Thymus (tissue), 14 donors: ENCODE results near the gene LIMS3. TPM values are rescaled to one million over a fixed set of nuclear protein-coding genes. Genes with fewer than 3 reads are reported as not detected.
"Not testable (repeated sequence)": the region's sequence is repeated elsewhere in the genome, so short reads cannot be mapped to it uniquely, and the experiment has no call there.

Experiments used
- DNase-seq, 9 donors: peaks; one replicate each; pipeline ENCODE4 v3.0.0-alpha.2; 2013; ENCODE audit warnings: low spot score in 9 of 9, low read depth in 6 of 9, missing footprints in 1 of 9
- H3K27ac ChIP-seq, 2 donors: one replicate each; pipeline ENCODE4 v1.5.1; 2013; ENCODE audit warnings: control low read depth in 1 of 2, low read depth in 1 of 2, low read length in 1 of 2, mild to moderate bottlenecking in 1 of 2, moderate library complexity in 1 of 2
- H3K27me3 ChIP-seq, 2 donors: one replicate each; pipeline ENCODE4 v1.5.1; 2013; ENCODE audit warnings: low read length in 1 of 2; ENCODE audit not compliant: control insufficient read depth in 2 of 2, insufficient read depth in 1 of 2
- H3K36me3 ChIP-seq, 2 donors: one replicate each; pipeline ENCODE4 v1.5.1; 2013; ENCODE audit warnings: low read length in 1 of 2, mild to moderate bottlenecking in 1 of 2, moderate library complexity in 1 of 2; ENCODE audit not compliant: control insufficient read depth in 2 of 2, insufficient read depth in 2 of 2
- H3K4me1 ChIP-seq, 2 donors: one replicate each; pipeline ENCODE4 v1.5.1; 2013; ENCODE audit warnings: low read length in 2 of 2; ENCODE audit not compliant: control insufficient read depth in 2 of 2, insufficient read depth in 2 of 2
- H3K4me3 ChIP-seq, 2 donors: one replicate each; pipeline ENCODE4 v1.5.1; 2013; ENCODE audit warnings: low read length in 2 of 2, control low read depth in 1 of 2, mild to moderate bottlenecking in 1 of 2
- H3K9me3 ChIP-seq, 2 donors: one replicate each; pipeline ENCODE4 v1.5.1; 2013; ENCODE audit warnings: low read length in 1 of 2, mild to moderate bottlenecking in 1 of 2; ENCODE audit not compliant: control insufficient read depth in 2 of 2, insufficient read depth in 1 of 2
- WGBS: extraction: QIAGEN DNeasy Blood & Tissue Kit; methylation state at CpG from one replicate; pipeline ENCODE4 v1.1.7; 2013; 5-methylcytosine and 5-hydroxymethylcytosine counted together
- long read RNA-seq, 10 donors: transcript quantifications; one replicate each; lab custom pipeline, GENCODE V29; 2026
- polyA plus RNA-seq: library from polyadenylated mRNA; stranded (reverse); fragments of 200-250 nt; gene quantifications from one replicate; pipeline ENCODE4 v1.2.3, GENCODE V29; 2013
- total RNA-seq: library from RNA; stranded (reverse); fragments of 120-200 nt; gene quantifications from one replicate; pipeline ENCODE4 v1.2.4, GENCODE V29; 2013
- donor health status: healthy.

Gene LIMS3
- total RNA-seq (0.94 TPM), polyA plus RNA-seq (0.59 TPM)
- long read RNA-seq, donor 1, result 0 reads
- long read RNA-seq, donor 2, result 0 reads
- long read RNA-seq, donor 3, result 0 reads
- long read RNA-seq, donor 4, result 0 reads
- long read RNA-seq, donor 5, result 0 reads
- long read RNA-seq, donor 6, result 0 reads
- long read RNA-seq, donor 7, result 0 reads
- long read RNA-seq, donor 8, result 0 reads
- long read RNA-seq, donor 9, result 0 reads
- long read RNA-seq, donor 10, result 0 reads

GRCh38 chr2:109898462-109899336 lies at the start of gene LIMS3:
Gene LIMS3 (plus strand): TSS chr2:109898688. CDS start chr2:109898729, 41 bp downstream.
- not testable (repeated sequence) for H3K4me3 ChIP-seq, H3K27ac ChIP-seq

GRCh38 chr2:109871129-109871751 lies 27.2 kb upstream of the LIMS3 start:
- H3K4me1 ChIP-seq, H3K36me3 ChIP-seq, H3K9me3 ChIP-seq, DNase-seq, H3K27ac ChIP-seq, H3K4me3 ChIP-seq, H3K27me3 ChIP-seq: not testable (repeated sequence)
- no CpG with 5 or more reads among the region's 8 CpGs for WGBS

More at GRCh38 chr2:109898462-109899336, at the start of gene LIMS3:
- H3K4me1 ChIP-seq, H3K9me3 ChIP-seq, H3K36me3 ChIP-seq, H3K27me3 ChIP-seq, DNase-seq: not testable (repeated sequence)
- no CpG with 5 or more reads among the region's 28 CpGs for WGBS

- not testable (repeated sequence) for H3K27me3 ChIP-seq, H3K4me1 ChIP-seq, H3K27ac ChIP-seq, H3K36me3 ChIP-seq, DNase-seq, H3K9me3 ChIP-seq, H3K4me3 ChIP-seq
- WGBS, result no CpG with 5 or more reads among the region's 3 CpGs
These were observed 21.9 kb upstream of the LIMS3 start for GRCh38 chr2:109876625-109877024.

DNA sequence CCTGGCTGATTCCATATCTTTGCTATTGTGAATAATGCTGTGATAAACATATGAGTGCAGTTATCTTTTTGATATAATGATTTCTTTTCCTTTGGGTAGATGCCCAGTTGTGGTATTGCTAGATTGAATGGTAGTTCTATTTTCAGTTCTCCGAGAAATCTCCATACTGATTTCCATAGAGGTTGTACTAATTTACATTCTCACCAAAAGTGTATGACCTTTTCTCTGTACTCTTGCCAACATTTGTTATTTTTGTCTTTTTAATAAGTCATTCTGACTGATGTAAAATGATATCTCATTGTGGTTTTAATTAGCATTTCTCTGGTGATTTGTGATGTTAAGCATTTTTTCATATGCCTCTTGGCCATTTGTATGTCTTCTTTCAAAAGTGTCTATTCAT lies 16.4 kb upstream of the LIMS3 start:
- H3K27me3 ChIP-seq, H3K4me3 ChIP-seq, H3K4me1 ChIP-seq, H3K27ac ChIP-seq, H3K36me3 ChIP-seq, DNase-seq, H3K9me3 ChIP-seq: not testable (repeated sequence)
- WGBS, result no CpG with 5 or more reads among the region's 1 CpG

- not testable (repeated sequence) for H3K9me3 ChIP-seq, DNase-seq, H3K27me3 ChIP-seq, H3K4me1 ChIP-seq, H3K27ac ChIP-seq, H3K4me3 ChIP-seq, H3K36me3 ChIP-seq
- WGBS, result no CpG with 5 or more reads among the region's 4 CpGs
These were observed 10.1 kb upstream of the LIMS3 start for GRCh38 chr2:109888414-109888813.

- H3K36me3 ChIP-seq, H3K27me3 ChIP-seq, H3K27ac ChIP-seq, H3K4me1 ChIP-seq, DNase-seq, H3K4me3 ChIP-seq, H3K9me3 ChIP-seq: not testable (repeated sequence)
- WGBS, result no CpG with 5 or more reads among the region's 4 CpGs
These were observed 8.6 kb upstream of the LIMS3 start for GRCh38 chr2:109889909-109890308.

DNA sequence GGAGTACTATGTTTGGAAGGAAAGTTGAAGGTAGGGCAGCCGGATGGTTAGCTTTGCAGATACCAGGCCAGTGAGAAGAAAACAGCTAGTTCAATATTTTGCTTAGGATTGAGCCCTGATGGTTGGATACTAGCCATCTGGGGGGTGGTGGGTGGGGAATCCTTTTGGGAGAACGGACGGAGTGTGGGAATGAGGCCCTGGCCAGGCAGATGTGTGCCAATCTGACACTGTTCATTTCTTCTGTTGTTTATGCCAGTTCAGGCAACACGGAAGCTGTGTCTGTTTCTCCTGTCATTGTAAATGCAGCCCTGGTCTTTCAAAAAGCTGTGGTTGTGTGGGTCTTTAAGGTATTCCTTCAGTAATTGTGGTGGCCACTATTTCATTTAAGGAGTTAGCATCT lies 7.5 kb upstream of the LIMS3 start:
- not testable (repeated sequence) for H3K9me3 ChIP-seq, DNase-seq, H3K4me3 ChIP-seq, H3K27me3 ChIP-seq, H3K36me3 ChIP-seq, H3K27ac ChIP-seq, H3K4me1 ChIP-seq
- no CpG with 5 or more reads among the region's 4 CpGs for WGBS

GRCh38 chr2:109893736-109894135 lies 4.8 kb upstream of the LIMS3 start:
- H3K9me3 ChIP-seq, DNase-seq, H3K36me3 ChIP-seq, H3K27me3 ChIP-seq, H3K27ac ChIP-seq, H3K4me1 ChIP-seq, H3K4me3 ChIP-seq: not testable (repeated sequence)
- no CpG with 5 or more reads among the region's 7 CpGs for WGBS

GRCh38 chr2:109894141-109894540 lies 4.3 kb upstream of the LIMS3 start:
- H3K9me3 ChIP-seq, DNase-seq, H3K27ac ChIP-seq, H3K27me3 ChIP-seq, H3K4me3 ChIP-seq, H3K36me3 ChIP-seq, H3K4me1 ChIP-seq: not testable (repeated sequence)
- no CpG with 5 or more reads among the region's 6 CpGs for WGBS
